ENCODE data around the gene LSM14B.

GRCh38 chr20:62103508-62104233, 18.6 kb upstream of the LSM14B start:
- TF ChIP-seq CTCF (IDR thresholded peaks at IDR 0.05) = no peak
- TF ChIP-seq POLR2A (IDR thresholded peaks at IDR 0.05) = no peak

Measured in heart left ventricle (tissue), 13 donors.